Brain pericyte (primary cell): ENCODE data around the gene LAG3.

Experiments used
- DNase-seq: peaks from one replicate; pipeline ENCODE4 v3.0.0-alpha.2; 2012; ENCODE audit warnings: low read depth, low spot score

Gene LAG3

GRCh38 chr12:6771509-6772330 lies 600 bp upstream of the LAG3 start:
- DNase-seq: no peak

DNA sequence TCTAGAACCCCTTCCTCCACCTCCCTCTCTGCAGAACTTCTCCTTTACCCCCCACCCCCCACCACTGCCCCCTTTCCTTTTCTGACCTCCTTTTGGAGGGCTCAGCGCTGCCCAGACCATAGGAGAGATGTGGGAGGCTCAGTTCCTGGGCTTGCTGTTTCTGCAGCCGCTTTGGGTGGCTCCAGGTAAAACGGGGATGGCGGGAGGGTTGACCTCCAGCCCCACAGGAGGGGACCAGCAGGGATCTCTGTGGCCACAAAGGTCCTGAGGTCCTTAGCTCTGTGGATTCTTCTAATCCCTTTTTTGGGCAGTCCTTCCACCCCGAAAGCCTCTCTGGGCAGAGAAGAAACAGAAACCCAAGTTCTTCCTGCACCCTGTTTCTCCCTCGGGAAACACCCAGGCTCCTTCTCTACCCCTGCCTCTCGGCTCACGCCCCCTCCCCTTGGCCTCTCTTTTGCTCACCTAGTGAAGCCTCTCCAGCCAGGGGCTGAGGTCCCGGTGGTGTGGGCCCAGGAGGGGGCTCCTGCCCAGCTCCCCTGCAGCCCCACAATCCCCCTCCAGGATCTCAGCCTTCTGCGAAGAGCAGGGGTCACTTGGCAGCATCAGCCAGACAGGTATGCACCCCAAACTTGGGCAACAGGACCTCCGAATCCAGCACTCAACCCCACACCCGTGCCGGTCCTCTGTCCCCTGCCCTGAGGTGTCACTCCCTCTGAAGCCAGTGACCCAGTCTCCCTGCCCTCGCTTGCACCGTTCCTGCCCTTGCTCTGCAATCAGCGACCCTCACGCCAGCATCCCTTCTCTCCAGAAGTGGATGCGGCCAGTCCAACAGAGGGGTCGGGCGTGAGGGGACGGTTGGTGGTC lies 638 bp downstream of the LAG3 start:
- no peak for DNase-seq

DNA sequence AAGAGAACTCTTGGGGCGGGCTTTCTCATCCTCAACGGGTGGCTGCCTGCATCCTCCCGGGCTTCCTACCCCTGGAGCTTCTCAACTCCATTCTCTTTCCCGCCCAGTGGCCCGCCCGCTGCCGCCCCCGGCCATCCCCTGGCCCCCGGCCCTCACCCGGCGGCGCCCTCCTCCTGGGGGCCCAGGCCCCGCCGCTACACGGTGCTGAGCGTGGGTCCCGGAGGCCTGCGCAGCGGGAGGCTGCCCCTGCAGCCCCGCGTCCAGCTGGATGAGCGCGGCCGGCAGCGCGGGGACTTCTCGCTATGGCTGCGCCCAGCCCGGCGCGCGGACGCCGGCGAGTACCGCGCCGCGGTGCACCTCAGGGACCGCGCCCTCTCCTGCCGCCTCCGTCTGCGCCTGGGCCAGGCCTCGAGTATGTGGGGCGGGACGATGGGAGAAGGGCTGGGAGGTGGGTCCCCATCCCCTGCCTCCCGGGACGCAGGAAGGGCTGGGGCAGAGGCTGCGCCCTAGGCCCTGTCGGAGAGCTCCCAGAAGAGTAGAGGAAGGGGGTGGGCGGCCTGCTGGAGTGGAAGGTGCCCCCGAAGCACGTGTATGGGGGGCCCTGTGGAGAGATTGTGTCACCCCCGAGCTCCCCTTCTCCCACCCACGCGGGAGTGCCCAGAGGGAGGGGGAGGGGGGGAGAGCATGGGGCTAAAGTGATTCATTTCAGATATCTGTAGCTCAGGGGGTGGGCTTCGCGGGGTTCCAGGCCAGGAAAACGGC lies 1.5 kb downstream of the LAG3 start:
- DNase-seq: no peak

GRCh38 chr12:6774499-6775062 lies 2.3 kb downstream of the LAG3 start:
- no peak for DNase-seq

- DNase-seq: no peak
Observed at GRCh38 chr12:6775185-6776174, 3.2 kb downstream of the LAG3 start.

DNA sequence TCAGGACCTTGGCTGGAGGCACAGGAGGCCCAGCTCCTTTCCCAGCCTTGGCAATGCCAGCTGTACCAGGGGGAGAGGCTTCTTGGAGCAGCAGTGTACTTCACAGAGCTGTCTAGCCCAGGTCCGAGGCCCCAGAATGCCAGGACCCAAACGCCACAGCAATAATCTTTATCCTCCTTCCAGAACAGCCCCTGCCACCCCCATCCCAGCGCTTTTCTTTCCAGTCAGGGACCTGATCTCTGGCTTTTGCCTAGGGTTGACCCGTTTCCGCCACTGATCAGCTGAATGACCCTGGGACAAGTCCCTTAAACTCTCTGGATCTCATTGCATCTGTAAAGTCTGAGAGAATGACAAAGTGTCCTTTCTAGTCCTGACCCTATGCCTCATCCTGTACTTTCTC lies 5.1 kb downstream of the LAG3 start:
- no peak for DNase-seq

DNA sequence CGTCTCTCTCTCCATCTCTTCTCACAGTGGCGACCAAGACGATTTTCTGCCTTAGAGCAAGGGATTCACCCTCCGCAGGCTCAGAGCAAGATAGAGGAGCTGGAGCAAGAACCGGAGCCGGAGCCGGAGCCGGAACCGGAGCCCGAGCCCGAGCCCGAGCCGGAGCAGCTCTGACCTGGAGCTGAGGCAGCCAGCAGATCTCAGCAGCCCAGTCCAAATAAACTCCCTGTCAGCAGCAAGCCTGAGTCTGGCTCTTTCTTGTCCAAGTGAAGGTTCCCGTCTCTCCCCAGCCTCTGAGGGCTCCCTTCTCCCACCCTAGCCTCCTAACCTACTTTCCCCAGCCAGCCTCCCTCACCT lies 5.9 kb downstream of the LAG3 start:
- no peak for DNase-seq

GRCh38 chr12:6778574-6779550 lies 6.5 kb downstream of the LAG3 start:
- DNase-seq: peak; percentile 70

- DNase-seq: no peak
Observed at GRCh38 chr12:6779708-6780432, 7.5 kb downstream of the LAG3 start.

- no peak for DNase-seq
Observed at GRCh38 chr12:6780573-6780972, 8.3 kb downstream of the LAG3 start.

GRCh38 chr12:6782119-6782518 lies 9.8 kb downstream of the LAG3 start:
- DNase-seq: no peak

DNA sequence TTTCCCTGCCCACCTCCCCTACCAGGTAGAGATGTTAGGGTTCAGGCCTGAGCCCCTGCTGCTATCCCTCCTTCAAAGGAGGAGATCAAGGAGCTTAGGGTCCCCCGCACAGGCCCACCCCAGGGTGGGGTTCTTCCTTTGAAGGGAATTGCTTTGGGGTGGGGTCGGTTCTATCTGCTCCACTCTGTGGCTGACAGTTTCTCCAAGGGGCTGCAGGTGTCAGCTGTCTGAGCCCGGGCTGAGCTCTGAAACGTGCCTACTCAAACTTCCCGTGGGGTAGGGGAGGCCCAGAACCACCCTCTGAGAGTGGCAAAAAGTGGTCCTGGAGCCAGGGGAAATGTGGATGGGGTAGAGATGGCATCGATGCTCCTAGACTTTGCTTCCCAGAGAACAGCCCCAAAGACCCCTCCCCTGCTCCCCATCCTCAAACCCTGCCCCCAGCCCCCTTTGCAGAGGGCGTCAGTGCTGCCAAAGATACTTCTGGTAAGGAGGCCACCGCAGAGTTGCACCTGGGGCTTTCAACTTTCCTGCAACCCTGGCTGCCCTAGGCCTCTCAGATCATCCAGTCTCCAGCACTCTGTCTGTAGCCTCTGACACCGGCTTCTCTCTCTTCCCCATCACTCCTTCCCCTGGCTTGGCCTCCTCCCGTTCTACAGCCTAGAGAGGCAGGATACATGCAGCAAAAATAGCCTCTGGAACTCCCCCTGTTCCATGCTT lies 10.7 kb downstream of the LAG3 start:
- no peak for DNase-seq

DNA sequence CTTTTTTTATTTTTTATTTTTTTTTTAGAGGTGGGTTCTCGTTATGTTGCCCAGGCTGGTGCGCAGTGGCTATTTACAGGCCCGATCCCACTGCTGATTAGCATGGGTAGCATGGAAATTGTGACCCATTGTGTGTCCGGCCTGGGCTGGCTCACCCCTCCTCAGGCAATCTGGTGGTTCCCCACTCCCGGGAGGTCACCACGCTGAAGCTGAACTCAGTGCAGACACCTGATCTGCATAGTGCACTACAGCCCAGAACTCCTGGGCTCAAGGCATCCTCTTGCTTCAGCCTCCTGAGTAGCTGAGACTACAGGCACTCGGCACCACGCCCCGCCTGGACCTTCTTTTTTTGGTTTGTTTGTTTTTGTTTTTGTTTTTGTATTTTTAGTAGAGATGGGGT lies 11.5 kb downstream of the LAG3 start:
- DNase-seq: no peak

GRCh38 chr12:6784296-6784695 lies 12.0 kb downstream of the LAG3 start:
- no peak for DNase-seq

GRCh38 chr12:6784761-6785160 lies 12.4 kb downstream of the LAG3 start:
- DNase-seq: no peak

DNA sequence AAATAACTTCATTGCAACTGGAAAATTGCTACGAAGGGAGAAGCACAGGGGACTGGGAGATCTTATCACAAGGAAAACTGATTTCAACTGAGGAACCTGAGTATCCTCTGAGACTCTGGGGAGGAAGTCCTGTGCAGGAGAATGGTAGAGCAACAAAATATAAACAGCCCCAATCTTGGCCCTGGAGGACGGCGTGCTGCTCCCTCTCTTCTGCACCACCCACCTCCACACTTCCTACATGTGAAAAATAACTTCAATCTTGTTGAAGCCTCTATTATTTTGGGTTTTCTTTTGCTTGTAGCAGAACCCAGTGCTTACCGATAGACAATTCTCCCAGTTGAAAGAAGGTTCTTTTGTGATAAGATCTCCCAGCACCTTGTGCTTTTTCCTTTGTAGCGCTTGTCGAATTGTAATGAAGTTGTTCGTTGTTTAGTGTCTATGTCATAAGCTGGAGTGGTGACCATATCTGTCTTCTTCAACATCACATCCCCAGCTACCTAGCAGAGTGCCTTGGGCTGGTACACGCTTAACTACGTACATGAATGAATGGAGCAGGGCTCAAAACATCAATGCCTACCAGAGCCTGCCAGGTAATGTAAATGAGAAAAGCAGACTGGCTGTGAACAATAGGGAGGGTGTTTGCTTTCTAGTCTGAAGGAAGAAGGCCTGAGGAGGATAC lies 14.2 kb downstream of the LAG3 start:
- DNase-seq: no peak

DNA sequence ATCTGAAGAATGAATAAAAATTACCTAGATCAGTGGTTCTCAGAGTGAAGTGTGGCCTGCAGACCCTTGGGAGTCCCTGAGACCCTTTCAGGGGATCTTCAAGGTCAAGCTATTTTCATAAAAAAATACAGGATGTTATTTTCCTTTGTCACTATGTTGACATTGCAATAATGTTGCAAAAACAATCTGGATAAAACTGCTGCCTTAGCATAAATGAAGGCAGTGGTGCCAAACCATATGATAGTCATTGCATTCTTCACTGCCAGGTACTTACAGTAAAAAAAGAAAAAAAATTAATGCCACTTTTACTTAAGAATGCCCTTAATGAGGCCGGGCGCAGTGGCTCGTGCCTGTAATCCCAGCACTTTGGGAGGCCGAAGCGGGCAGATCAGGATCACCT lies 15.0 kb downstream of the LAG3 start:
- no peak for DNase-seq
